H1 (cell line): ENCODE measurements around the gene LPCAT3.
"Not testable (repeated sequence)": the region's sequence is repeated elsewhere in the genome, so short reads cannot be mapped to it uniquely, and the experiment has no call there.

Source experiments
- CBX8 ChIP-seq: fragments of 300-800, 300-1000 bp; sonication (generic); IDR thresholded peaks from 2 replicates; pipeline ENCODE4 v1.7.1; 2016; ENCODE audit warnings: low read depth, low read length, borderline replicate concordance
- CHD2 ChIP-seq: IDR thresholded peaks from 2 replicates; pipeline ENCODE4 v1.6.1; 2012; ENCODE audit warnings: low read length, improper control_type of control experiment
- CTBP2 ChIP-seq: IDR thresholded peaks from 2 replicates; pipeline ENCODE4 v1.7.0; 2011; ENCODE audit warnings: borderline replicate concordance, mild to moderate bottlenecking, moderate library complexity, mixed read lengths, low read length; ENCODE audit not compliant: insufficient read depth, insufficient read length
- CTCF ChIP-seq, 3 experiments: IDR thresholded peaks; 1 replicate in 2 of 3; 2 replicates in 1 of 3; pipeline versions ENCODE4 v1.5.1 to v1.6.1; 2011; ENCODE audit warnings: low read length in 3 of 3, mild to moderate bottlenecking in 3 of 3, inconsistent platforms in 2 of 3, low read depth in 1 of 3, moderate library complexity in 1 of 3; ENCODE audit not compliant: insufficient read depth in 1 of 3; ENCODE audit errors: control extremely low read depth in 1 of 3
- JUN ChIP-seq: IDR thresholded peaks from 2 replicates; pipeline ENCODE4 v1.6.1; 2011; ENCODE audit warnings: low read depth, mild to moderate bottlenecking, improper control_type of control experiment, low read length
- KDM1A ChIP-seq: fragments of 200-600, 300-600 bp; sonication (generic); IDR thresholded peaks from 2 replicates; pipeline ENCODE4 v1.7.1; 2016; ENCODE audit warnings: mild to moderate bottlenecking, low read length, borderline replicate concordance
- MAX ChIP-seq: IDR thresholded peaks from 2 replicates; pipeline ENCODE4 v1.6.1; 2012; ENCODE audit warnings: inconsistent platforms
- NANOG ChIP-seq: IDR thresholded peaks from 2 replicates; pipeline ENCODE4 v1.6.1; 2011; ENCODE audit warnings: low read length, low read depth, mild to moderate bottlenecking, inconsistent platforms; ENCODE audit not compliant: insufficient read depth, poor library complexity, severe bottlenecking
- SAP30 ChIP-seq: fragments of 300-600 bp; sonication (generic); IDR thresholded peaks from 2 replicates; pipeline ENCODE4 v1.7.1; 2012; ENCODE audit warnings: low read length, moderate library complexity, mild to moderate bottlenecking, inconsistent platforms; ENCODE audit not compliant: insufficient read depth, insufficient replicate concordance
- TAF7 ChIP-seq: optimal IDR thresholded peaks from 2 replicates; pipeline ENCODE3; 2011; ENCODE audit warnings: low read depth, mild to moderate bottlenecking, inconsistent platforms, low read length, moderate library complexity, borderline replicate concordance
- TCF12 ChIP-seq: IDR thresholded peaks from 2 replicates; pipeline ENCODE4 v1.6.1; 2011; ENCODE audit warnings: low read depth, mild to moderate bottlenecking, low read length
- TEAD4 ChIP-seq: IDR thresholded peaks from 2 replicates; pipeline ENCODE4 v1.6.1; 2012; ENCODE audit warnings: low read depth, low read length, inconsistent platforms, mixed read lengths
- ZNF274 ChIP-seq: IDR thresholded peaks from 2 replicates; pipeline ENCODE4 v1.7.0; 2012; ENCODE audit warnings: low read length, borderline replicate concordance; ENCODE audit errors: extremely low read depth

- TF ChIP-seq JUN; CTCF (IDR thresholded peaks at IDR 0.05; ENCODE audit: control extremely low read depth in 1 of 3, insufficient read depth in 1 of 3, low read depth in 1 of 3, low read length in 3 of 3); CTBP2; KDM1A; SAP30; ZNF274; NANOG; CBX8; TCF12; TAF7; CHD2; MAX; TEAD4: not testable (repeated sequence)
These were observed 31.2 kb upstream of the LPCAT3 start for GRCh38 chr12:7049445-7049951.
